ENCODE data around the gene SNRPB.

SNRPB gene

DNA sequence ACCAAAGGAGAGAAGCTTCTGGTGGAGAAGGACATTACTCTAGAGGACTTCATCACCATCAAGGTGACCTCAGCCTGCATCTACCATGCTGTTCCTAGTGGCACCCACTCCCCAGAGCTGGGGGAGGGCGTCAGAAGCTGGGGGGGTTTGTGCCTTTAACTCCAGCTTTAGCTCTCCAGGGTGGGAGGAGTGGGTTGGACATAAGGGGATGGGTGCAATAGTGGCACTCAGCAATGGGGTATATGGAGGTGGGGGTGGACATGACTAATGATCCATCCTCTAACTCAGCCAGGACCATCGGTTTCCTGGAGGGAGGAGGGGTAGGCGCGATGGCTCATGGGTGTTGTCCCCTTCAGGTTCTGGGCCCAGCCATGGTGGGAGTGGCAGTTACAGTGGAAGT, 40.1 kb downstream of the SNRPB start:
- Histone ChIP-seq H3K27ac (ENCODE audit: low read length) (no peak overlapping the region), H3K9me3 (ENCODE audit: insufficient read depth, low read length, severe bottlenecking) (no peaks in the 10 kb centered on the region), H2AFZ (ENCODE audit: low read depth, low read length) (no peak overlapping the region), H3K4me2 (ENCODE audit: insufficient read depth, low read length) (no peak overlapping the region), H3K9ac (ENCODE audit: low read depth, low read length) (no peak overlapping the region), H3K79me2 (ENCODE audit: insufficient read depth, low read length) (no peaks in the 10 kb centered on the region), H3K36me3 (ENCODE audit: insufficient read depth, low read length) (no peaks in the 10 kb centered on the region), H3K27me3 (ENCODE audit: insufficient read depth, low read length, poor library complexity) (peaks cover 6% of the 10 kb centered on the region), H3K4me1 (ENCODE audit: insufficient read depth, low read length) (no peaks in the 10 kb centered on the region), H3K4me3 (ENCODE audit: low read depth in 1 of 2, low read length in 2 of 2) (no peak overlapping the region), H4K20me1 (ENCODE audit: insufficient read depth, low read length) (no peaks in the 10 kb centered on the region)
- TF ChIP-seq, protein P1, sequence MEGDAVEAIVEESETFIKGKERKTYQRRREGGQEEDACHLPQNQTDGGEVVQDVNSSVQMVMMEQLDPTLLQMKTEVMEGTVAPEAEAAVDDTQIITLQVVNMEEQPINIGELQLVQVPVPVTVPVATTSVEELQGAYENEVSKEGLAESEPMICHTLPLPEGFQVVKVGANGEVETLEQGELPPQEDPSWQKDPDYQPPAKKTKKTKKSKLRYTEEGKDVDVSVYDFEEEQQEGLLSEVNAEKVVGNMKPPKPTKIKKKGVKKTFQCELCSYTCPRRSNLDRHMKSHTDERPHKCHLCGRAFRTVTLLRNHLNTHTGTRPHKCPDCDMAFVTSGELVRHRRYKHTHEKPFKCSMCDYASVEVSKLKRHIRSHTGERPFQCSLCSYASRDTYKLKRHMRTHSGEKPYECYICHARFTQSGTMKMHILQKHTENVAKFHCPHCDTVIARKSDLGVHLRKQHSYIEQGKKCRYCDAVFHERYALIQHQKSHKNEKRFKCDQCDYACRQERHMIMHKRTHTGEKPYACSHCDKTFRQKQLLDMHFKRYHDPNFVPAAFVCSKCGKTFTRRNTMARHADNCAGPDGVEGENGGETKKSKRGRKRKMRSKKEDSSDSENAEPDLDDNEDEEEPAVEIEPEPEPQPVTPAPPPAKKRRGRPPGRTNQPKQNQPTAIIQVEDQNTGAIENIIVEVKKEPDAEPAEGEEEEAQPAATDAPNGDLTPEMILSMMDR (IDR thresholded peaks at IDR 0.05; ENCODE audit: borderline replicate concordance, extremely low read depth, low read length, poor library complexity, severe bottlenecking), result no peak
- TF ChIP-seq EZH2 (IDR thresholded peaks at IDR 0.05; ENCODE audit: borderline replicate concordance, low read depth, low read length, severe bottlenecking), result no peak
- DNase-seq, result no peak
- ATAC-seq (ENCODE audit: insufficient read depth, low read depth), result no peak

DNA sequence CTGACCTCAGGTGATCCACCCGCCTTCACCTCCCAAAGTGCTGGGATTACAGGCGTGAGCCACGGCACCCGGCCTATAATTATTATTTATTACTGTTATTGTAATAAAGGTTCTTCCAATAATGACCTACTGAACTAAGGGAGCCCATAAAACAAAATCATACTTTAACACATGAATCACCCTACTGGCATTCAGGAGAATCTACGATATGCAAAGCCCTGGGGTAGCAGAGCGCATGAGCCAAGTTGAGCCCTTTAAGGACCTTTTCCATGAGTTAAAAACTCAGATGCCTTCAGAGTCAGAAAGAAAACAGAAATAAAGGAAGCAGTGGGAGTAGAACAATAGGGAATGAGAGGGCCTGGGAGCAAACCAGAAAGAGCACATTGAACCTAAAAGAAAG, 41.5 kb downstream of the SNRPB start:
- H3K27ac ChIP-seq (ENCODE audit: low read length), result no peak overlapping the region
- DNase-seq, result no peak
- H3K4me2 ChIP-seq (ENCODE audit: insufficient read depth, low read length), result no peak overlapping the region

DNA sequence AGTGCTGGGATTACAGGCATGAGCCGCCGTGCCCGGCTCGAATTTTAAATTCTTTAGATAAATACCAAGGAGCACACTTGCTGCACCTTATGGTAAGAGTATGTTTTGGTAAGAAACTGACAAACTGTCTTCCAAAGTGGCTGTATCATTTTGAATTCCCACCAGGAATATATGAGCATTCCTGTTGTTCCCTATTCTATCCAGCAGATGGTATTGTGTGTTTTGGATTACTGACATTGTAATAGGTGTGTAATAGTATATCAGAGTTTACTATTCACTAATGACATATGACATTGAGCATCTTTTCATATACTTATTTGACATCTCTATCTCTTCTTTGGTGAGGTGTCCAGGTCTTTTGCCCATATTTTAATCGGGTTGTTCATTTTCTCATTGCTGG, 49.3 kb downstream of the SNRPB start:
- Histone ChIP-seq H4K20me1 (ENCODE audit: insufficient read depth, low read length) (no peaks in the 10 kb centered on the region), H3K4me3 (ENCODE audit: low read depth in 1 of 2, low read length in 2 of 2) (no peak overlapping the region), H3K9ac (ENCODE audit: low read depth, low read length) (no peak overlapping the region), H3K4me1 (ENCODE audit: insufficient read depth, low read length) (no peaks in the 10 kb centered on the region), H3K4me2 (ENCODE audit: insufficient read depth, low read length) (no peak overlapping the region), H3K27ac (ENCODE audit: low read length) (no peak overlapping the region), H3K36me3 (ENCODE audit: insufficient read depth, low read length) (no peaks in the 10 kb centered on the region), H3K79me2 (ENCODE audit: insufficient read depth, low read length) (no peaks in the 10 kb centered on the region), H3K27me3 (ENCODE audit: insufficient read depth, low read length, poor library complexity) (peaks cover 21% of the 10 kb centered on the region), H2AFZ (ENCODE audit: low read depth, low read length) (no peak overlapping the region), H3K9me3 (ENCODE audit: insufficient read depth, low read length, severe bottlenecking) (no peaks in the 10 kb centered on the region)
- DNase-seq, result no peak
- no peak for ATAC-seq (ENCODE audit: insufficient read depth, low read depth)
- no peak for TF ChIP-seq EZH2 (IDR thresholded peaks at IDR 0.05; ENCODE audit: borderline replicate concordance, low read depth, low read length, severe bottlenecking)
- TF ChIP-seq, protein P1 (IDR thresholded peaks at IDR 0.05; ENCODE audit: borderline replicate concordance, extremely low read depth, low read length, poor library complexity, severe bottlenecking), result no peak

More for the DNA sequence above, 41.5 kb downstream of the SNRPB start:
- Histone ChIP-seq H3K9ac (ENCODE audit: low read depth, low read length) (no peak overlapping the region), H2AFZ (ENCODE audit: low read depth, low read length) (no peak overlapping the region), H3K27me3 (ENCODE audit: insufficient read depth, low read length, poor library complexity) (peaks cover 6% of the 10 kb centered on the region), H3K79me2 (ENCODE audit: insufficient read depth, low read length) (no peaks in the 10 kb centered on the region), H3K4me3 (ENCODE audit: low read depth in 1 of 2, low read length in 2 of 2) (no peak overlapping the region), H3K4me1 (ENCODE audit: insufficient read depth, low read length) (no peaks in the 10 kb centered on the region), H3K9me3 (ENCODE audit: insufficient read depth, low read length, severe bottlenecking) (no peaks in the 10 kb centered on the region), H4K20me1 (ENCODE audit: insufficient read depth, low read length) (no peaks in the 10 kb centered on the region), H3K36me3 (ENCODE audit: insufficient read depth, low read length) (no peaks in the 10 kb centered on the region)
- ATAC-seq (ENCODE audit: insufficient read depth, low read depth), result no peak
- TF ChIP-seq EZH2 (IDR thresholded peaks at IDR 0.05; ENCODE audit: borderline replicate concordance, low read depth, low read length, severe bottlenecking), result no peak

DNA sequence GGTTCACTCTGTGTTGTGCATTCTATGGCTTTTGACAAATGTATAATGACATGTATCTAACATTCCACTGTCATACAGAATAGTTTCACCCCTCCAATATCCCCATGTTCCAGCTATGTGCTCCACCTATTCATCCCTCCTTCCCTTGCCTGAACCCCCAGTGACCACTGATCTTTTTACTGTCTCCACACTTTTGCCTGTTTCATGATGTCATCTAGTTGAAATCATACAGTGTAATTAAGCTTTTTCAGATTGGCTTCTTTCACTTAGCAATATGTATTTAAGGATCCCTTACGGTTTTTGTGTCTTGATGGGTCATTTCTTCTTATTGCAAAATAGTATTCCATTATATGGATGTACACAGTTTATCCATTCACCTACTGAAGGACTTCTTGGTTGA, 50.1 kb downstream of the SNRPB start:
- no peaks in the 10 kb centered on the region for H3K79me2 ChIP-seq (ENCODE audit: insufficient read depth, low read length)
- TF ChIP-seq EZH2 (IDR thresholded peaks at IDR 0.05; ENCODE audit: borderline replicate concordance, low read depth, low read length, severe bottlenecking), result no peak
- TF ChIP-seq, protein P1 (IDR thresholded peaks at IDR 0.05; ENCODE audit: borderline replicate concordance, extremely low read depth, low read length, poor library complexity, severe bottlenecking), result no peak
- DNase-seq, result no peak
- peaks cover 23% of the 10 kb centered on the region for H3K27me3 ChIP-seq (ENCODE audit: insufficient read depth, low read length, poor library complexity)
- H3K9me3 ChIP-seq (ENCODE audit: insufficient read depth, low read length, severe bottlenecking), result no peaks in the 10 kb centered on the region
- no peak overlapping the region for H3K27ac ChIP-seq (ENCODE audit: low read length)
- no peak overlapping the region for H3K4me2 ChIP-seq (ENCODE audit: insufficient read depth, low read length)
- H3K36me3 ChIP-seq (ENCODE audit: insufficient read depth, low read length), result no peaks in the 10 kb centered on the region
- no peak for ATAC-seq (ENCODE audit: insufficient read depth, low read depth)
- no peaks in the 10 kb centered on the region for H4K20me1 ChIP-seq (ENCODE audit: insufficient read depth, low read length)
- no peak overlapping the region for H3K4me3 ChIP-seq (ENCODE audit: low read depth in 1 of 2, low read length in 2 of 2)
- no peak overlapping the region for H3K9ac ChIP-seq (ENCODE audit: low read depth, low read length)
- no peak overlapping the region for H2AFZ ChIP-seq (ENCODE audit: low read depth, low read length)
- no peaks in the 10 kb centered on the region for H3K4me1 ChIP-seq (ENCODE audit: insufficient read depth, low read length)
